ENCODE measurements around the gene FILIP1L. TPM values are rescaled to one million over a fixed set of nuclear protein-coding genes. Genes with fewer than 3 reads are reported as not detected.
A peak's percentile ranks its signal among the peaks of the same experiment; 100 is the strongest.

FILIP1L gene
- total and polyA plus RNA-seq, 2 of the 13 experiments (the other 11 are each of a cell fraction or from before 2014, with no cell fraction given), result 8.1 to 187 TPM

DNA sequence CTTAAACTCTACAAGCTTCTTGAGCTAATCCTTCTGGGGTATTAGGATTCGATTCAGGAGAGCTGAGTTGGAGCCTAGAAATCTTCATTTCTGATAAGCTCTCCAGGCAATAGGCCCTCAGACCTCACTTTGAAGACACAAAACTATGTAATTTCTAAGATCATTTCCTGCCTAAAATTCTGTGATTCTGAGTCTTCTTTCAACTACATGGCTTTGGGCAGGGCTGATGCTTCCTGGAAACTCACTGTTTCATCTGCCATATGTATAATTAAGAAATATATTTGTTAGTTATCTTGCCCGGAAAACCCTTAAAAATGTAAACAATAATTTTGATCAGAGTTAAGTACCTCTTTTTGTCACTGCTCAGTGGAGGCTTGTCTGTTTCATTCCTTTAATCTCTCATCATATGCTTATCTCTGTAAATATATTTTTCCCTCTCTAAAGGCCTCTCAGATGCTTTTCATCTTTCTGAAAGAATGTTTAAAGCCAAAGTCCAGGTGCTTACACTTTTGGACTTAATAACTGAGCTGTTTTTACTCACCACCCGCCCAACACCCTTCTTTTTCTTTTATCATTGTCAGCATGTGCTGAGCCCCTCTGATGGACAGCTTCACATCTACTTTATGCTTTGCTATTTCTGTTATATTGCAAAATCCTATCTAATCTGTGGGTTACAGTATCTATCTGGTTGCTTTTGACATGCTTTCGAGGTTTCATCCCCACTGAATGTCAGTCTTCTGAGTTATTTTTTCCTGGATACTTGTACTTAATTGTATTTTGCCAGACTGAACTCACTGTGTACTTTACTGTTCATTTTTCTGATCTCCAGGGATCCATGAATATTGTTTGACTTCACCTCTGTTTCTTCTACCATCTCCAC lies 38.2 kb downstream of the FILIP1L start (continued):
- TF ChIP-seq ZNF790 (CRISPR knock-in tag; IDR thresholded peaks at IDR 0.05; ENCODE audit: borderline replicate concordance) (no peak), ZNF256 (CRISPR knock-in tag; conservative IDR thresholded peaks at IDR 0.05) (no peak), ZNF124 (CRISPR knock-in tag; IDR thresholded peaks at IDR 0.05) (peak; percentile 22; the same call in 1 of the 2 replicates), IRF2 (CRISPR knock-in tag; IDR thresholded peaks at IDR 0.05) (peak; percentile 22; the same call in 1 of the 2 replicates), ZFAT (CRISPR knock-in tag; conservative IDR thresholded peaks at IDR 0.05) (no peak), KDM3A (CRISPR knock-in tag; IDR thresholded peaks at IDR 0.05; ENCODE audit: low read depth) (no peak), ZMYM4 (CRISPR knock-in tag; IDR thresholded peaks at IDR 0.05) (peak; percentile 40; the same call in 1 of the 2 replicates), ZNF354B (CRISPR knock-in tag; IDR thresholded peaks at IDR 0.05) (no peak), ARNT2 (CRISPR knock-in tag; IDR thresholded peaks at IDR 0.05; ENCODE audit: low read depth) (no peak), ZSCAN22 (CRISPR knock-in tag; IDR thresholded peaks at IDR 0.05) (no peak), KLF16 (CRISPR knock-in tag; IDR thresholded peaks at IDR 0.05) (peak in 1 of 2 experiments; percentile 80; a peak in 2 of 4 replicates), KDM5A (IDR thresholded peaks at IDR 0.05; ENCODE audit: borderline replicate concordance, low read length) (no peak), DMAP1 (CRISPR knock-in tag; IDR thresholded peaks at IDR 0.05) (peak; percentile 51; the same call in 1 of the 2 replicates), SRF (IDR thresholded peaks at IDR 0.05; ENCODE audit: low read depth, low read length) (no peak), ZNF772 (CRISPR knock-in tag; IDR thresholded peaks at IDR 0.05) (no peak), SALL2 (CRISPR knock-in tag; IDR thresholded peaks at IDR 0.05) (no peak), ARNT (IDR thresholded peaks at IDR 0.05) (no peak)
- TF ChIP-seq, protein P1, sequence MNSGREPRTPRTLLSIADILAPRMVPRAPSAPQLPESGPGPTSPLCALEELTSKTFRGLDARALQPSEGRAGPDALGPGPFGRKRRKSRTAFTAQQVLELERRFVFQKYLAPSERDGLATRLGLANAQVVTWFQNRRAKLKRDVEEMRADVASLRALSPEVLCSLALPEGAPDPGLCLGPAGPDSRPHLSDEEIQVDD (CRISPR knock-in tag; IDR thresholded peaks at IDR 0.05; ENCODE audit: borderline replicate concordance), result no peak
- TF ChIP-seq, protein P2, sequence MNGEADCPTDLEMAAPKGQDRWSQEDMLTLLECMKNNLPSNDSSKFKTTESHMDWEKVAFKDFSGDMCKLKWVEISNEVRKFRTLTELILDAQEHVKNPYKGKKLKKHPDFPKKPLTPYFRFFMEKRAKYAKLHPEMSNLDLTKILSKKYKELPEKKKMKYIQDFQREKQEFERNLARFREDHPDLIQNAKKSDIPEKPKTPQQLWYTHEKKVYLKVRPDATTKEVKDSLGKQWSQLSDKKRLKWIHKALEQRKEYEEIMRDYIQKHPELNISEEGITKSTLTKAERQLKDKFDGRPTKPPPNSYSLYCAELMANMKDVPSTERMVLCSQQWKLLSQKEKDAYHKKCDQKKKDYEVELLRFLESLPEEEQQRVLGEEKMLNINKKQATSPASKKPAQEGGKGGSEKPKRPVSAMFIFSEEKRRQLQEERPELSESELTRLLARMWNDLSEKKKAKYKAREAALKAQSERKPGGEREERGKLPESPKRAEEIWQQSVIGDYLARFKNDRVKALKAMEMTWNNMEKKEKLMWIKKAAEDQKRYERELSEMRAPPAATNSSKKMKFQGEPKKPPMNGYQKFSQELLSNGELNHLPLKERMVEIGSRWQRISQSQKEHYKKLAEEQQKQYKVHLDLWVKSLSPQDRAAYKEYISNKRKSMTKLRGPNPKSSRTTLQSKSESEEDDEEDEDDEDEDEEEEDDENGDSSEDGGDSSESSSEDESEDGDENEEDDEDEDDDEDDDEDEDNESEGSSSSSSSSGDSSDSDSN (CRISPR knock-in tag; IDR thresholded peaks at IDR 0.05), result no peak
- TF ChIP-seq, protein P3, sequence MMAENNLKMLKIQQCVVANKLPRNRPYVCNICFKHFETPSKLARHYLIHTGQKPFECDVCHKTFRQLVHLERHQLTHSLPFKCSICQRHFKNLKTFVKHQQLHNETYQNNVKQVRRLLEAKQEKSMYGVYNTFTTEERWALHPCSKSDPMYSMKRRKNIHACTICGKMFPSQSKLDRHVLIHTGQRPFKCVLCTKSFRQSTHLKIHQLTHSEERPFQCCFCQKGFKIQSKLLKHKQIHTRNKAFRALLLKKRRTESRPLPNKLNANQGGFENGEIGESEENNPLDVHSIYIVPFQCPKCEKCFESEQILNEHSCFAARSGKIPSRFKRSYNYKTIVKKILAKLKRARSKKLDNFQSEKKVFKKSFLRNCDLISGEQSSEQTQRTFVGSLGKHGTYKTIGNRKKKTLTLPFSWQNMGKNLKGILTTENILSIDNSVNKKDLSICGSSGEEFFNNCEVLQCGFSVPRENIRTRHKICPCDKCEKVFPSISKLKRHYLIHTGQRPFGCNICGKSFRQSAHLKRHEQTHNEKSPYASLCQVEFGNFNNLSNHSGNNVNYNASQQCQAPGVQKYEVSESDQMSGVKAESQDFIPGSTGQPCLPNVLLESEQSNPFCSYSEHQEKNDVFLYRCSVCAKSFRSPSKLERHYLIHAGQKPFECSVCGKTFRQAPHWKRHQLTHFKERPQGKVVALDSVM (CRISPR knock-in tag; IDR thresholded peaks at IDR 0.05), result no peak
- TF ChIP-seq, protein P4, sequence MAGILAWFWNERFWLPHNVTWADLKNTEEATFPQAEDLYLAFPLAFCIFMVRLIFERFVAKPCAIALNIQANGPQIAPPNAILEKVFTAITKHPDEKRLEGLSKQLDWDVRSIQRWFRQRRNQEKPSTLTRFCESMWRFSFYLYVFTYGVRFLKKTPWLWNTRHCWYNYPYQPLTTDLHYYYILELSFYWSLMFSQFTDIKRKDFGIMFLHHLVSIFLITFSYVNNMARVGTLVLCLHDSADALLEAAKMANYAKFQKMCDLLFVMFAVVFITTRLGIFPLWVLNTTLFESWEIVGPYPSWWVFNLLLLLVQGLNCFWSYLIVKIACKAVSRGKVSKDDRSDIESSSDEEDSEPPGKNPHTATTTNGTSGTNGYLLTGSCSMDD (CRISPR knock-in tag; IDR thresholded peaks at IDR 0.05), result no peak
- TF ChIP-seq, protein P5, sequence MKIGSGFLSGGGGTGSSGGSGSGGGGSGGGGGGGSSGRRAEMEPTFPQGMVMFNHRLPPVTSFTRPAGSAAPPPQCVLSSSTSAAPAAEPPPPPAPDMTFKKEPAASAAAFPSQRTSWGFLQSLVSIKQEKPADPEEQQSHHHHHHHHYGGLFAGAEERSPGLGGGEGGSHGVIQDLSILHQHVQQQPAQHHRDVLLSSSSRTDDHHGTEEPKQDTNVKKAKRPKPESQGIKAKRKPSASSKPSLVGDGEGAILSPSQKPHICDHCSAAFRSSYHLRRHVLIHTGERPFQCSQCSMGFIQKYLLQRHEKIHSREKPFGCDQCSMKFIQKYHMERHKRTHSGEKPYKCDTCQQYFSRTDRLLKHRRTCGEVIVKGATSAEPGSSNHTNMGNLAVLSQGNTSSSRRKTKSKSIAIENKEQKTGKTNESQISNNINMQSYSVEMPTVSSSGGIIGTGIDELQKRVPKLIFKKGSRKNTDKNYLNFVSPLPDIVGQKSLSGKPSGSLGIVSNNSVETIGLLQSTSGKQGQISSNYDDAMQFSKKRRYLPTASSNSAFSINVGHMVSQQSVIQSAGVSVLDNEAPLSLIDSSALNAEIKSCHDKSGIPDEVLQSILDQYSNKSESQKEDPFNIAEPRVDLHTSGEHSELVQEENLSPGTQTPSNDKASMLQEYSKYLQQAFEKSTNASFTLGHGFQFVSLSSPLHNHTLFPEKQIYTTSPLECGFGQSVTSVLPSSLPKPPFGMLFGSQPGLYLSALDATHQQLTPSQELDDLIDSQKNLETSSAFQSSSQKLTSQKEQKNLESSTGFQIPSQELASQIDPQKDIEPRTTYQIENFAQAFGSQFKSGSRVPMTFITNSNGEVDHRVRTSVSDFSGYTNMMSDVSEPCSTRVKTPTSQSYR (CRISPR knock-in tag; IDR thresholded peaks at IDR 0.05; ENCODE audit: borderline replicate concordance), result peak; percentile 58

Measured in HepG2 (cell line).